ENCODE measurements around the gene THAP6.

DNA sequence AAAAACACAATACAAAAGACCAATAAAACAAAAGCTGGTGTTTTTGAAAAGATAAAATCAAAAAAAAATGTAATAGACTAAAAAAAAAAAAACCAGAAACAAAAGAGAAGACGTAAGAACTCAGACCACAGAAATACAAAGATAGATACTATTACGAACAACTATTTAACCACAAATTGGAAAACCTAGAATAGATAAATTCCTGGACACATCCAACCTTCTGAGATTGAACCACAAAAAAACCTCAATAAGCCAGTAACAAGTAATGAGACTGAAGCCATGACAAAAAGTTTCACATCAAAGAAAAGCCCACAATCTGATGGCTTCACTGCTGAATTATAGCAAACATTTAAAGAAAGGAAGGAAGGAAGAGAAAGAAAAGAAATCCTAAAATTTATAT, 16.2 kb upstream of the THAP6 start:
- TF ChIP-seq SMC3 (conservative IDR thresholded peaks at IDR 0.05; ENCODE audit: poor library complexity) (no peak), EZH2 (IDR thresholded peaks at IDR 0.05; ENCODE audit: borderline replicate concordance, insufficient read depth, low read length, poor library complexity, severe bottlenecking) (no peak), EP300 (conservative IDR thresholded peaks at IDR 0.05; ENCODE audit: poor library complexity, severe bottlenecking) (no peak), RAD21 (conservative IDR thresholded peaks at IDR 0.05) (no peak), POLR2AphosphoS5 (IDR thresholded peaks at IDR 0.05) (no peak), MXI1 (conservative IDR thresholded peaks at IDR 0.05; ENCODE audit: poor library complexity, severe bottlenecking) (no peak), TAF1 (IDR thresholded peaks at IDR 0.05; ENCODE audit: low read depth) (no peak)
- TF ChIP-seq, protein P1, sequence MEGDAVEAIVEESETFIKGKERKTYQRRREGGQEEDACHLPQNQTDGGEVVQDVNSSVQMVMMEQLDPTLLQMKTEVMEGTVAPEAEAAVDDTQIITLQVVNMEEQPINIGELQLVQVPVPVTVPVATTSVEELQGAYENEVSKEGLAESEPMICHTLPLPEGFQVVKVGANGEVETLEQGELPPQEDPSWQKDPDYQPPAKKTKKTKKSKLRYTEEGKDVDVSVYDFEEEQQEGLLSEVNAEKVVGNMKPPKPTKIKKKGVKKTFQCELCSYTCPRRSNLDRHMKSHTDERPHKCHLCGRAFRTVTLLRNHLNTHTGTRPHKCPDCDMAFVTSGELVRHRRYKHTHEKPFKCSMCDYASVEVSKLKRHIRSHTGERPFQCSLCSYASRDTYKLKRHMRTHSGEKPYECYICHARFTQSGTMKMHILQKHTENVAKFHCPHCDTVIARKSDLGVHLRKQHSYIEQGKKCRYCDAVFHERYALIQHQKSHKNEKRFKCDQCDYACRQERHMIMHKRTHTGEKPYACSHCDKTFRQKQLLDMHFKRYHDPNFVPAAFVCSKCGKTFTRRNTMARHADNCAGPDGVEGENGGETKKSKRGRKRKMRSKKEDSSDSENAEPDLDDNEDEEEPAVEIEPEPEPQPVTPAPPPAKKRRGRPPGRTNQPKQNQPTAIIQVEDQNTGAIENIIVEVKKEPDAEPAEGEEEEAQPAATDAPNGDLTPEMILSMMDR (IDR thresholded peaks at IDR 0.05; ENCODE audit: poor library complexity, severe bottlenecking): no peak
- TF ChIP-seq, protein P2, sequence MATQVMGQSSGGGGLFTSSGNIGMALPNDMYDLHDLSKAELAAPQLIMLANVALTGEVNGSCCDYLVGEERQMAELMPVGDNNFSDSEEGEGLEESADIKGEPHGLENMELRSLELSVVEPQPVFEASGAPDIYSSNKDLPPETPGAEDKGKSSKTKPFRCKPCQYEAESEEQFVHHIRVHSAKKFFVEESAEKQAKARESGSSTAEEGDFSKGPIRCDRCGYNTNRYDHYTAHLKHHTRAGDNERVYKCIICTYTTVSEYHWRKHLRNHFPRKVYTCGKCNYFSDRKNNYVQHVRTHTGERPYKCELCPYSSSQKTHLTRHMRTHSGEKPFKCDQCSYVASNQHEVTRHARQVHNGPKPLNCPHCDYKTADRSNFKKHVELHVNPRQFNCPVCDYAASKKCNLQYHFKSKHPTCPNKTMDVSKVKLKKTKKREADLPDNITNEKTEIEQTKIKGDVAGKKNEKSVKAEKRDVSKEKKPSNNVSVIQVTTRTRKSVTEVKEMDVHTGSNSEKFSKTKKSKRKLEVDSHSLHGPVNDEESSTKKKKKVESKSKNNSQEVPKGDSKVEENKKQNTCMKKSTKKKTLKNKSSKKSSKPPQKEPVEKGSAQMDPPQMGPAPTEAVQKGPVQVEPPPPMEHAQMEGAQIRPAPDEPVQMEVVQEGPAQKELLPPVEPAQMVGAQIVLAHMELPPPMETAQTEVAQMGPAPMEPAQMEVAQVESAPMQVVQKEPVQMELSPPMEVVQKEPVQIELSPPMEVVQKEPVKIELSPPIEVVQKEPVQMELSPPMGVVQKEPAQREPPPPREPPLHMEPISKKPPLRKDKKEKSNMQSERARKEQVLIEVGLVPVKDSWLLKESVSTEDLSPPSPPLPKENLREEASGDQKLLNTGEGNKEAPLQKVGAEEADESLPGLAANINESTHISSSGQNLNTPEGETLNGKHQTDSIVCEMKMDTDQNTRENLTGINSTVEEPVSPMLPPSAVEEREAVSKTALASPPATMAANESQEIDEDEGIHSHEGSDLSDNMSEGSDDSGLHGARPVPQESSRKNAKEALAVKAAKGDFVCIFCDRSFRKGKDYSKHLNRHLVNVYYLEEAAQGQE (IDR thresholded peaks at IDR 0.05; ENCODE audit: borderline replicate concordance): no peak
